Hepatocyte (in vitro differentiated cells): ENCODE measurements around the gene GLCE.

ENCODE experiments used
- EZH2 ChIP-seq: fragments of 200-600 bp; sonication (generic); IDR thresholded peaks from 2 replicates; pipeline ENCODE4 v1.6.1; 2016; ENCODE audit warnings: antibody characterized with exemption, mild to moderate bottlenecking, borderline replicate concordance
- TF ChIP-seq, protein P1 (sequence below): fragments of 200-600 bp; sonication (generic); IDR thresholded peaks from 2 replicates; pipeline ENCODE4 v1.5.1; 2016; ENCODE audit warnings: antibody characterized with exemption, mild to moderate bottlenecking; ENCODE audit not compliant: poor library complexity

DNA sequence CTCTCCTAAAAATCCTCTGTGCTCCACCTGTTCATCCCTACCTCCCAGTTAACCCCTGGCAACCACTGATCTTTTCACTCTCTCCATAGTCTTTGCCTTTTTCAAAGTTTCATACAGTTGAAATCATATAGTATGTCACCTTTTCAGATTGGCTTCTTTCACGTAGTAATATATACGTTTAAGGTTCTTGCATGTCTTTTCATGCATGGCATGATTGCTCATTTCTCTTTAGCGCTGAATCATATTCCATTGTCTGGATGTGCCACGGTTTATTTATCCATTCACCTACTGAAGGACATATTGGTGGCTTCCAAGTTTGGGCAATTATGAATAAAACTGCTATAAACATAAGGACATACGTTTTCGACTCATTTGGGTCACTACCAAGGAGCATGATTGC is 28.7 kb downstream of the GLCE start:
- TF ChIP-seq, protein P1, sequence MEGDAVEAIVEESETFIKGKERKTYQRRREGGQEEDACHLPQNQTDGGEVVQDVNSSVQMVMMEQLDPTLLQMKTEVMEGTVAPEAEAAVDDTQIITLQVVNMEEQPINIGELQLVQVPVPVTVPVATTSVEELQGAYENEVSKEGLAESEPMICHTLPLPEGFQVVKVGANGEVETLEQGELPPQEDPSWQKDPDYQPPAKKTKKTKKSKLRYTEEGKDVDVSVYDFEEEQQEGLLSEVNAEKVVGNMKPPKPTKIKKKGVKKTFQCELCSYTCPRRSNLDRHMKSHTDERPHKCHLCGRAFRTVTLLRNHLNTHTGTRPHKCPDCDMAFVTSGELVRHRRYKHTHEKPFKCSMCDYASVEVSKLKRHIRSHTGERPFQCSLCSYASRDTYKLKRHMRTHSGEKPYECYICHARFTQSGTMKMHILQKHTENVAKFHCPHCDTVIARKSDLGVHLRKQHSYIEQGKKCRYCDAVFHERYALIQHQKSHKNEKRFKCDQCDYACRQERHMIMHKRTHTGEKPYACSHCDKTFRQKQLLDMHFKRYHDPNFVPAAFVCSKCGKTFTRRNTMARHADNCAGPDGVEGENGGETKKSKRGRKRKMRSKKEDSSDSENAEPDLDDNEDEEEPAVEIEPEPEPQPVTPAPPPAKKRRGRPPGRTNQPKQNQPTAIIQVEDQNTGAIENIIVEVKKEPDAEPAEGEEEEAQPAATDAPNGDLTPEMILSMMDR: no peak
- no peak for TF ChIP-seq EZH2
